ENCODE measurements around the gene ARHGAP23.
"Not testable (repeated sequence)": the region's sequence is repeated elsewhere in the genome, so short reads cannot be mapped to it uniquely, and the experiment has no call there.

ARHGAP23 gene

DNA sequence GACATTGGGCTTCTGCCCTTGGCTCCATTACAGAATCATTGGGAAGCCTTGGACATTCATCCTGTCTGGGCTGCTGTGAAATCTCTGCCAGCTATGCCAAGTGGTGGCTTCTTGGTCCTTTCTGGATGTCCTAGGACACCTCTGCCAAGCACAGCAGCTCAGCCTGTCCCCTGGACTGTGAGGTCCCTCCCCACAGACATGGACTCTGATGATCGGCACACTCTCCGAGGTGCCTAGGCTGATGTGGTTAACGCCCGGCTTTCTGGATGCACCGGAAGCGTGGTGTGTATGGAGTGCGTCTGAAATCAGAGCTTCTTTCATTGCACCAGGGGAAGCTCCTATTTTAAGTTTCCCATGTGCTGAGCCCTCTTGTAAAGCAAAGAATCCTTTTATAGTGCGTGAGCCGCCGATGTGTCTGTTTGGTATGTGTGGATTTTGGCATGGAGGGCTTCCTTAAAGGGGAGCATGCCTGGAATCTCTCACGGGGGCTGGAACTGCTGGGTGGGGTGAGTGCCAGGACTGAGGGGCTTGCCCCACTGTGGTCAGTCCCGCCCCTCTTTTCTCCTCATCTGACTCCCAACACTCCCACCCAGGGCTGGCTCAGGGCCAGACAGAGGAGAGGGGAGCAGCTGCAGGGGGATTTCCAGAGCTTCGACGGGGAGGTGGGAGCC is 7.0 kb upstream of the ARHGAP23 start:
- no peak for DNase-seq

DNA sequence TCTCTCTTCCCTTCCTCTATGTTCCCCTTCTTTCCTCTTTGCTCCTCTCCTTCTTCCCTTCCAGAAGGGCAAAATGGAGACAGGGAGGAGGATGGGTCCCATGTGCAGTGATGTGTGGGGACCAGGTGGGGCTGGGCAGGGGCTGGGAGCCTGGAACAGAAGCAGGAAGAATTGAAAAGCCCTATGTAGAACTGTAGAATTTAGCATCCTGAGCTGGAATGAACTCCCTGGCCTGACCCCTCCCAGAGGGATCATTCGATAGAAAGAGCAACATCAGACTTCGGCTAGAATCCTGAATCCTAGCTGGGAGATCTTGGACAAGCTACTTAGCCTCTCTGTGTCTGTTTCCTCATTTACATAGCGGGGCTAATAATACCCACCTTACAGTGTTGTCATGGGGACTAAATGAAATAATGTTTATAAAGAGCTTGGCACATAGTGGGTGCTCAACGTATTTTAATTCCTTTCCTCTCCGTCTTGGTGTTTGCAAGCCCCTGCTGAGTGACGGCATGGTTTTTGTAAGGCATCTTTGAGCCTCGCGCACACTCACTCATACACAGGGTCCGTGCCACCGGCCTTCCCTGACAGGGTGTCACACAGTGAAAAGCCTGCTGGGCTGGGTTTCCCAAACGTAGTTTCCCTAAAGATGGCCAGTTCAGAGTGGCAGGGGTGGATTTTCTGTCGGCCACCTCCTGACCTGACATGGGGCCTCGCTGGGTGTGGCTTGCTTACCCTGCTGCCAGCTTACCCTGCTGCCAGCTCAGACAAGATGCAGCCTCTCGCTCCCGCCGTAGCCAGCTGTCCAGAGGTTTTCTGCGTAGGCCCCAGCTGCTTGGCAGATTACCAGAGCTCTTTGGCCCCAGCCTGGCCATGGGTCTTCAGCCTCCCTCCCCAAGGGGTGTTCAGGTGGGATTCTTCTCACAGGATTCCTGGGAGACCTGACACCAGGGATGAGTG is 6.1 kb upstream of the ARHGAP23 start:
- no peak for DNase-seq

DNA sequence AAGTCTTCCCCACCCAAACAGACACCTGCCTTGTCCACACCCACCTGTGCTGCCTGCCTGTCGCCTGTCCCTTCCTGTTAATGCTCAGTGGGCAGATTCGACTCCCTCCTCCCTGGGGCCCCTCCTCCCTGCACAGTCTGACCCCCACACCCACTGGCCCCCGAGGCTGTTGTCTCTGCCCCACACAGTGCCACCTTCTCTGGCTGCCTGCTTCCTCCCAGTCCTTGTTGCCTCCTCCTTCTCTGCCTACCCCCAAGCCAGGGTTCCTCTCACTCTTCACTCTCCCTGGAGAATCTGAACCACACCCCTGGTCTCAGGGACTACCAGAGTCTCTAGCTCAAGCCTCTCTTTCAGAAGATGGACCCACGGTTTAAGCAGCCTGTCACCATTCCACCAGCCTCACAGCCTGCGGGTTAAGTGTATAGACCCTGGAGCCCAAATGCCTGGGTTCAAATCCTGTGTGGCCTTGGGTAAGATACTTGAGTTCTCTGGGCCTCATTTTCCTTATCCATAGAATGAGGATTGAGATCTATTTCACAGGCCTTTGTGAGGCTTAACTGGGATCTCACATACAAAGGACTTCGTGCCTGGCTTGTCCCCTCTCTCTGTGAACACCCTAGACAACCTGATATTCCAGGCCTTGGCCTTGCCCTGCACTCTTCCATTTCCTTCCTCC is 3.8 kb upstream of the ARHGAP23 start:
- no peak for DNase-seq

- no peak for DNase-seq
These were observed 3.2 kb upstream of the ARHGAP23 start for GRCh38 chr17:38425031-38425430.

DNA sequence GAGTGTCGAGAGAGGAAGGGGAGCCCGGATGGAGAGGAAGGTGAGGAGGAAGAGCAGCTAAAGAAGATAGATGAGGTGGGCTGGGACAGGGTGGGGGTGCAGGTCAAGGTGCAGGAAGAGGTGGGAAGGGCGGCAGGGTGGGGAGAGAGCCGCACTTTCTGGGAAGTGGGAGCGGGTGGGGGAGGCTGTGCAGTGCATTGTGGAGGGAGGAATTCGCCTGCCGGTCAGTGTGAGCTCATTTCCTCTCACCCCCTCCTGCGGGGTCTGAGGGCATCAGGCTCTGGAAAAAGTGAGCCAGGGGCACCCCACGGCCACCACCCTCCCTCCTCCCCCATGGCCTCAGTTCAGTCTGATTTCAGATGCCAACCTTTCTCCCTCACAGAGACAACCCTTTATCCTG is 2.5 kb upstream of the ARHGAP23 start:
- DNase-seq: no peak

GRCh38 chr17:38426441-38426840 is 1.8 kb upstream of the ARHGAP23 start:
- no peak for DNase-seq

DNA sequence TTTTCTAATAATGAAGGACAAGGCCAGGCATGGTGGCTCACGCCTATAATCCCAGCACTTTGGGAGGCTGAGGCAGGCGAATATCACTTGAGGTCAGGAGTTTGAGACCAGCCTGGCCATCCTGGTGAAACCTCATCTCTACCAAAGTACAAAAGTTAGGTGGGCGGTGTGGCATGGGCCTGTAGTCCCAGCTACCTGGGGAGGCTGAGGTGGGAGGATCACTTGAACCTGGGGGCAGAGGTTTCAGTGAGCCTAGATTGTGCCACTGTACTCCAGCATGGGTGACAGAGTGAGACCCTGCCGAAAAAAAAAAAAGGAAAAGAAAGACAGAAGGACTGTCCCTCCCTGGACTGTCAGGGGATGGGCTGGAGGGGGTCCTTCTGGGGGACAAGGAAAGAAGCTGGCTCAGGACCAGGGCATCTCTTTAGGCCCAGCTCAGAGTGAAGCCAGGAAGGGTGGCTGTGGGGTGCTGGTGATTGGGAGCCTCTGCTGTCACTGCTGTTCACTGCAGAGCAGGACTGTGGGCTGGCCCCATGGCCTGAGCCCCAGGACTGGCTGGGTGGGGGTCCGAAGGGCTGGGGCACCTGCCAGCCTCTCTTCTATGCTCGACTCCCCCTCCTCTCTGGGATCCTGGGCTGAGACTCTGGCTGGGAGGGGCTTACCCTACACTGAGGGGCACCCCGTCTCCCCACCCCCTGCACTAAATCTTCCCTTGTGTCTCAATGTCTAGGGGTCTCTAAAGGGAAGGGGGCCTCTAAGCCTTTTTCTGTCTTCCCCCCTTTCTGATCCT is 909 bp upstream of the ARHGAP23 start:
- no peak for DNase-seq

DNA sequence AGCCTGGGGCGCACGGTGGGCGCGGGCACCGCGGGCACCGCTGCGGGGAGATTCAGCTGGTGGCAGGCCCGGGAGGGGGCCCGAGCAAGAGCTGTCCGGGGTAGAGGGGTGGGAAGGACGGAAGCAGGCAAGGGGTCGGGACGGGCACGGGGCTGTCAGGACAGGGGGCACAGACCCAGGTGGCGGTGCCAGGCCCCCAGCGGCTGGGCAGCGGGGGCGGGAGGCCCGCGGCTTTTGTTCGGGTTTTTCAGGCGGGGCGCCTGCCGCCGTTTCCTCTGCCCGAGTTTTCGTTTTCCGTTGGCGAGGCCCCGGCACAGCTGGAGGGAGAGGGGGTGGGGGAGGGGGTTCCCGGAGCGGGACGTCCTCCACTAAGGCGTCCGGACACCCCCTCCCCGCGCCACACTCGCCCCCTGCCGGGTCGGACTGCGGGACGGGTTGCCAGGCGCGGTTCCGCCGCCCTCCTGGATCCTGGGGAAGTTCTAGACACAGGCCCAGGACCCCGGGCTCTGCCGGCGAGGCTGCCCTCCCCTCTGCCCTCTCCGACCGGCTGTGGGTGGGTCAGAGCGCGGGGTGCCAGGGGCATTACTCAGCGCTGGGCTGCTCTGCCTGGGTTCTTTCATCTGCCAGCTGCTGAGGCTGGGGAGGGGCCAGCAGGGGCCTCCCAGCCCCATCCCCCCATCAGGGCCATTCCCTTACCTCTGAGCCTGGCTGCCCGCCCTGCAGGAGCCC is 543 bp downstream of the ARHGAP23 start:
- DNase-seq: no peak

DNA sequence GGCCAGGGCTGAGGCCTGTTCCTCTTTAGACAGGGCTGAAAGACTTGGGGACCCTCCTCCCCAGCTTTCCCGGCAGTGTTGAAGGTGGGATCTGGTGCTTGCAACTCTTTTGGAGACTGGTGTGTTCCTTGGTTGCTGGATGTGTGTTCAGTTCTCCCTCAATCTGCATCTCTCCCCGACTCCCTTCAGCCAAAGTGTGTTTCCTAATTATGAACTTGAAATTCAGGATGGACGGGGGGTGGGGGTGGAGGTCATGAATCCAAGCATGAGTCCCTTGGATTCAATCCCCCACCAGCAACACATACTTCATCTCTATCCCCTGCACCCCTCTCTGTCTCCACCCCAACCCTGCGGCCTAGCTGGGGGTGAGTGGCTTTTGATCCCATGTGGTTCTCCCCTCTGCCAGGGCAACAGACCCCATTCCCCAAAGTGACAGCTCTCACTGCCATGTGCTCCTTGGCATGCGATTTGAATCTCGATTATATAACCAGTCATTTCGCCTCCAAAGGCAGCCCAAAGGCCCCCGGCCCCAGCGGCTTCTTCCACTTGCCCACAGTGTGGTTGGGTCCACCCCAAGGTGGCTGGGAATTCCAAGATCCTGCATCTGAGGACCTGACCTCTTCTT is 1.3 kb downstream of the ARHGAP23 start:
- DNase-seq: no peak

DNA sequence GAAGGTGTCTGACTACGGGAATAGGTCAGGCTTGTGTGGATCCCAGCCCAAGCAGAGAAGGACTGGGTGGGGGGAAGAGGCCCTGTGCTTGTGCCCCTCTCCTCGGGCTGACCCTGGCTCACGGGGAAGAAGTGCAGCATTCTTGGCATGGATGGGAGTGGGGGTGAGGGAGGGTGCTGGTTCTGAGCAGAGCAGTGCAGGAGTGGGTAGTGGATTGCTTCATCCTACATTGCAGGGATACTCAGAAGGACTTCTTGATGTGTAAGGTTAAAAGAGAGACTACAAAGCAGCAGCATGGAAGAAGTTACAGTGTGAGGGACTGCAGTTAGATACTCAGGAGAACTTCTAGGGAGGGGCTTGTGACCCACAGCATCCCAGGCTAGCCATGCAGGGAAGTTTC is 2.1 kb downstream of the ARHGAP23 start:
- no peak for DNase-seq

DNA sequence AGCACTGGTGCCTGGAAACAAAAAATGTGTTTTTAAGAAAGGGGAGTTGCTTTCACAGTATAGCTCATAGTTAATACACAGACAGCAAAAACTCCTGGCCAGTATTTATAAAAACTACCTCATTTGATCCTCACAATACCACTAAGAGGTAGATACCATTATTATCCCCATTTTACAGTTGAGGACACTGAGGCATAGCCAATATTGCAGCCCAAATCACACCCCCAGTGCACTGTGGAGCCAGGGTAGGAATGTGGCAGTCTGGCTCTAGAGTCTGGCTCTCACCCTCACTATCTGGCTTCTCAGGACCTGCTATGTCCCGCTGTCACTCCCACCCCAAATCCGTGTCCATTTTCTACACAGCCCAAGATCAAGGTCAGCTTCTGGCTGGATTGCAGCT is 2.6 kb downstream of the ARHGAP23 start:
- no peak for DNase-seq

DNA sequence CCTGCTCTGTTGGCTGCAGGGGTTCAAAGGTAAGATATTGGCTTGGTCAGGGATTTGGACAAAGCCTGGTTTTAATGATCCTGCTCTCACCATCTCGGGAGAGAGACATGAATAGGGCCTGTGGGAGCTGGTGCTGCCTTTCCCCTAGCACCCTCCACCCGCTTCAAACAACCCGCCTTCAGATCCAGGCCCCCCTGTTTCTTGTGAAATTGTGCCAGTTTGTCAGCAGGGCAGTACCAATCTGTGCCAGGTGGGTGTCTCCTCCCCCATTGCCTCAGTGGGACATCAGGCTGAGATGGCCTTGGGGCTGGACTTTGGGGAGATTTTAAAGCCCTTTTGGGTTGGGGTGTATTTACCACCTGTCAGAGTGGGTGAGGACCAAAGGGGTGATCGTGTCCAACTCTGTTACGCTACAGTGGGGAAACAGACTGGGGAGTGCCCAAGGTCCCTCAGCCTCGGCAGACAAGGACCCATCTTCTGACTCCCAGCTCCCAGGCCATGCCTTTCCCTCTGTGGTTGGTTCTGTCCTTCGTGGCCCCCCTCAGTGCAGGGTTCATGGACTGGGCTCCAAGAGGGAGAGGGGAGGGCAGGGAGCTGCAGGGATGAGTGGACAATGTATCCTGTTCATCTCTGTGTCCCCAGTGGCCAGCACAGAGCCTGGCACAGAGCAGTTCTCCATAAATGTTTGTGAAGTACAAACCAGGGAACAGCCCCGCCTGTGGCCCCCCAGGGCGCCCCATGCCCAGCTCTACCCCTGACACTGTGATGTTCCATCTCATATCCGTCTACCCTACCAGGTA is 3.3 kb downstream of the ARHGAP23 start:
- no peak for DNase-seq

DNA sequence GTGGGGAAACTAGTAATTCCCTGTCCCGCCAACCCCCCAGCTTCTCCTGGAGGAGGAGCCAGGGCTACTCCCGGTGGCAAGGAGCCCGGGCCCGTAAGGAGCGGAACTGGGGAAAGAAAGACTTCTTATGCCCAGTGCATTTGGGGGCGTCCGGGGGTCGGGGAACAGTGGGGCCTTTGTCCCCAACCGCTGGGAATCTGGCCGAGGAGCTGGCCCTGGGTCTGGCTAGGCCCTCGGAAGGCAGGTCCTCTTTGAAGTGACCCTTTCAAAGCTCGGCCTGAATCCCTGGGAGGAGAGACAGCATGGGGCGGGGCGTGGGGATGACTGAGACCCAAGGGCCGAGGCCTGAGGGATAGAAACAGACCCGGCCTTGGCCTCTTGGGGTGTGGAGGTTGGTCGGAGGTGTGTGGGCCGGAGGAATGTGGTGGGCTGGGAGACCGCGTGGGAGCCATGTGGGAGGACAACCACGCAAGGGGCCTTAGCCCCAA is 6.0 kb downstream of the ARHGAP23 start:
- no peak for DNase-seq

- no peak for DNase-seq
These were observed 7.5 kb downstream of the ARHGAP23 start for GRCh38 chr17:38435795-38436194.

GRCh38 chr17:38436386-38436785 is 8.1 kb downstream of the ARHGAP23 start:
- DNase-seq: no peak

DNA sequence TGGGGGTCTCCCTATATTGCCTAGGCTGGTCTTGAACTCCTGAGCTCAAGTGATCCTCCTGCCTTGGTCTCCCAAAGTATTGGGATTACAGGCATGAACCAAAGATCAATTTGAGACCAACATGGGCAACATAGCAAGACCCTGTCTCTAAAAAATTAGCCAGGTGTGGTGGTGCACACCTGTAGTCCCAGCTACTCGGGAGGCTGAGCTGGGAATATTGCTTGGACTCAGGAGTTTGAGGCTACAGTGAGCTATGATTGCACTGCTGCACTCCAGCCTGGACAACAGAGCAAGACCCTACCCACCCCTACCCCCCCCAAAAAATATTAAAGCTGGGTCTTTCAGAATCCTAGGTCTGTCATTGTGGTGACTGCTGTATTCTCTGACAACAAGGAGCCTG is 9.0 kb downstream of the ARHGAP23 start:
- not testable (repeated sequence) for DNase-seq

GRCh38 chr17:38439436-38439835 is 11.2 kb downstream of the ARHGAP23 start:
- no peak for DNase-seq

DNA sequence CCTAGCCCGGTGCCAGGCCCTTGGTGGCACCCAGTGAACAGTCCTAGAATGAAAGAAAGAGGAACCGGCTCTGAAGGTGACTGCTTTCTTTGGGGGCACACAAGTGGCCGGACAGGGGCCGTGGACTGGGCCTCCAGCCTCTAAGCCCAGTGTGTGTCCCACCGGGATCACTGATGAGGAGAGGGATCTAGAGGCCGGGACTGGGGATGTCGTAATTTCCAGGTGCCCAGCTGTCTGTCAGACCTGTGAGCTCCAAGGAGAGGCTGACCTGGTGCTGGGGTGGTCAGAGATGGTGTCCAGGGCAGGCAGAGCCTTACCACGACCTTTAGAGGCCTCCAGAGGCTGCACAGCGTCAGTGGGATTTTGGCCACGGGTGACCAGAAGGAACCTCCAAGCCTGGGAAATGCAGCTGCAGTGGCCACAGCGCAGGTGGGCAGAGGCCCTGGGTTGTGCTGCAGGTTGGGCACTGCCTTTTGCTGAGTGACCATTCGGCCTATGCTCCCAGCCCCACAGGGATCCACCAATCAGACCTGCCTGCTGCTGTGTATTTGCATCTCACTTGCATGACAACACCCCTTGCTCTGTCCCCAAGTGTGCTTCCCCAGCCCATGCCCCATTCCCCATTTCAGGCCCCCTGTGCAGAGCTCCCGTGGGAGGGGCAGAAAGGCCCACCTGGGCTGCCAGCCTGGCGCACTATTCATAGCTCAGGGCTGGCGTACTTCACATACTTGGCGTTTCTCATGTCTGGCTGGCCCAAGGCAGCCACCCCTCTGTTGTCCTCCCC is 12.5 kb downstream of the ARHGAP23 start:
- no peak for DNase-seq

- no peak for DNase-seq
These were observed 13.3 kb downstream of the ARHGAP23 start for GRCh38 chr17:38441429-38442061.

Measured in NCI-H2107 (cell line).